HG03558 (cell line): ENCODE results near the gene UBL3.

ENCODE experiments used
- ATAC-seq: cut with Tn5 transposase; IDR thresholded peaks from one replicate; pipeline ENCODE4 v1.9.1; 2021; ENCODE audit warnings: moderate number of reproducible peaks; ENCODE audit not compliant: unreplicated experiment; ENCODE audit errors: extremely low read depth

Gene UBL3

DNA sequence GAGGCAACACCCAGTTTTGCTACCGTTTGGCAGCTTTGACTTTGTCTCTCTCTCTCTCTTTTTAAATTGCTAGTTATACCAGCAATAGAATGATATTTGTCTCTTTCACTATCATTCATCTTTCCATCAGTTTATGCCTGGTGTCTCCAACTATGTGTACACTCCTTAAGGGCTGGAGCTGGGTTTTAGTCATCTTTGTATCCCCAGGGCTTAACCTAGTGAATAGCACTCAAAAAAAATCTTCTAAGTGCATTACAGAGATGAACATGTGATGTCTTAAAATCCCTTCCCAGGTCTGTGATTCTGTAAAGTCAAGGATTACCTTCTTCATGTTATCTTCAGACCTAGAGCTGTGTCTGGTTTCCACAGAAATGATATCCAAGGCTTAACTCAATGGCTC is 7.8 kb upstream of the UBL3 start:
- no peak for ATAC-seq

- no peak for ATAC-seq
Observed at GRCh38 chr13:29857085-29857484, 6.7 kb upstream of the UBL3 start.

DNA sequence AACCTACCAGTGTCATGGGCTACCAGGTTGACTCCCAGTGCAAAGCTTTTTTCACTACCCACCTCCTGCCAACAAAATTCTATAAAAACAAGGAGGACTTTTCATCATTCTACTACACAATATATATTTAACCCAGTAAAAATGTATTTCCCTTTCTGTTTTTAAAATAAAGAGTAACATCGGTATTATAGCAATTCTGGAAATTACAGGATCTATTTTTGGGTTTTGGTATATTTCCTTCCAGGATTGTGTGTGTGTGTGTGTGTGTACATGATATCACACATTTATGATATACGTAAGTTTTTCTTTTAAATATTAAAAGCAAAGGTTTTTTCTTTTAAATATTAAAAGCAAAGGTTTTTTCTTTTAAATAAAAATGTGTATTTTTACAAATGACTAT is 6.0 kb upstream of the UBL3 start:
- no peak for ATAC-seq

- ATAC-seq, result no peak
Observed at GRCh38 chr13:29855784-29856183, 5.4 kb upstream of the UBL3 start.

DNA sequence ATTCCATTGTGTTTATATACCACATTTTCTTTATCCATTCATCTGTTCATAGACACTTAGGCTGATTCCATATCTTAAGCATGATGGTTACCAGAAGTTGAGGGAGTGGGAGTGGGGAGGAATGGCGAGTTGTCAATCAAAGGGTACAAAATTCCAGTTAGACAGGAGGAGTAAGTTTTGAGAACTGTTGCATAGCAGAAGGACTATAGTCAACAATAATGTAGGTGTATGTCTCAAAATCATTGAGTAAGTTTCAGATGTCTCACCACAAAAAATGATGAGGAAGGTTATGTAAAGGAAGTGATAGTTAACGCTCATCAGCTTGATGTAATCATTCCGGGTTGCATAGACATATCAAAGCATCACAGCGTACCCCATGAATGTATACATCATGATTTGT is 4.6 kb upstream of the UBL3 start:
- no peak for ATAC-seq

- no peak for ATAC-seq
Observed at GRCh38 chr13:29853131-29853530, 2.7 kb upstream of the UBL3 start.

GRCh38 chr13:29852472-29853054 is 2.1 kb upstream of the UBL3 start:
- no peak for ATAC-seq

DNA sequence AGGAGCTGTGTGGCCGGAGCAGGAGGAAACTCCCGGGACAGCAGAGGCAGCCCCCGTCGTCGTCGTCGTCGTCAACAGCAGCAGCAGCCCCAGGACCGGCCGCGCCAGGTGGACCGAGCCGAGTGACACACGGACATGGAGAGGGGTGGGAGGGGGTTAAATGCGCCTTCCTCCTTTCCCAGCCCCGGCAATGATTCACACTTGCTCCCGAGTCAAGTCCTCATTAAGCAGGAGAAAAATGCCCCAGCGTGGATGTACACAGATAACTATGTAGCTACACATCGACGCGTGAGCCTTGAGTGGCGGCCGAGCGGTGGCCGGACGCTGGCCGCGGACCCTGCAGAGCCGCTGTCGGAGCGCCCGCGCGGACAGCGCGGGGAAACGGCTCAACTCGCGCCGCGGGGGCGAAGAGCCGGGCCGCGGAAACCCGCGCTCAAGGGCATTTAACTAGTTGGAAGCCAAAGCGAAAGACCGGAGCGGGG is 645 bp downstream of the UBL3 start:
- ATAC-seq, result peak; percentile 9

GRCh38 chr13:29849071-29849631 is 1.3 kb downstream of the UBL3 start:
- no peak for ATAC-seq

GRCh38 chr13:29847501-29847983 is 2.9 kb downstream of the UBL3 start:
- no peak for ATAC-seq

DNA sequence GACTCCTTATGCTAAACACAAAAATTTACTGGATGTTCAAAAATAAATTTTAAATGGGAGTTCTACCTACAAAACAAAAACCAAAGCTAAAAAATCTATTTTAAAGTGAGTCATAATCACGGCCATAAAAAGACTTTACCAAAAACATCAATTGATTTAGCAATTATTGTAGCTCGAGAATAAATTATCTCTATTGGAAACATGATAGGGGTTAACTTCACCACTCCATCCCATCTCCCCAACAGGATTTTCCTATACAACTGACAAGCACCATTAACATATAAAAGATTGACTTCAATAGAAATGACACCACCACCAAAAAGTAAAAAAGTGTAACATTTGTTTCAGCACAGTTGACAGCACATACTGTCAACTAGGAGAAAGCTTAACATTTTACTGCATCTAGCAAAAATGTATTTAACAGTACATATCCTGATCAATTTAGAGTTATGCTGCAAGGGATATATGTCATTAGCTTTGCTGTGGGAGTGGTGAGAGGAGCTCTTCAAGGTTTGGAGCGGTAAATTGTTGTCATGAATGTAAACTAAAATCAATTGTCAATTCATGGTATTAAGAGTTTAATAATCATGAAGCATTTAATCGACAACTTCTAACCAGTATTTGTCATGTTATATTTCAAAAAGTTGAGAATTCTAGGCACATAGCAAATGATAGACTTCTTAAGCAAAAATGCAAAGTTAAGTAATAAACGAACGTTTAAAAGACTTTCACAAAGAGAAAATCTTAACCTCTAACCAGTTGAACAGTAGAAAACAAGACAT is 3.8 kb downstream of the UBL3 start:
- no peak for ATAC-seq

DNA sequence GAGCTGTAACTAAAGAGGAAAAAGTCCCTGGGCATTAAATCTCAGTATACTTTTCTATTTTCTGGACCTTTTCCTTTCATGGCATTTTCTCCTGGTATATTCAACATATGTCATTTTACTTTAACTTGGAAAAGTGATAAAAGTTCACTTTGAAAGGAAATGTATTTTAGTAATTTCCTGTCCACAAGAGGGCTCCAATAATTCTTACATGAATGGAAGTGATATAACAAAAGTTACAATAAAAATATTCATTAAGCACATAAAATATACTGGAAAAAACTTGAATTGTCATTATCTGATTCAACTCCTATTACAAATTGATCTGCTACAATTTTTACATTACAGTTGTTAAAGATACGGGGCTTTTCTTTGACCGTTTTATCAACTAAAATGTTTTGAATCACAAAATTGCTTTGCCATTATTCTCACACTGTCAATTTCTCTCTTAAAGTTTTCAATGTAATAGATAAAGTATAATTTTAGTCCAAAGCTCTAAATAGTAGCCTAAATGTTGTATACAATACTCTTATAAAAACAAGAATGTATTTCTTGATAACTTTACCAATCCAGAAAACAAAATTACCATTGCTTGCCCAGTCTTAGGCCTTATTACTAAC is 4.9 kb downstream of the UBL3 start:
- no peak for ATAC-seq

DNA sequence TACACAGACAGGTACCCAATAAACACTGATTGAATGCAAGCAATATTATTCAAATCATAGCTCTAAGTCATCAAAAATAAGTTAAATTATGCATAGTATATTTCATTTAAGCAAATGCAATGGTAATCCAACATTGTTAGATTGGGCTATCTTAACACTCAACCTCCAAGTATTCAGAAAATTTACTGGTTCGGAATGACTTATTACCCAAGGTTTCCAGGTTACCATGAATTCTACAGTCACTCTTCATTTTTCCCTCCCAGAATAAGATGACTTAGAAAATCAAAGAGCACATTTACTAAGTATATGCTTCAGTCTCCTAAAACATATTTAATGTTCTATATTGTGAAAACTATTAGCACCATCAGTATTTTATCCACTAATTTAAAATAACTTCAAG is 6.0 kb downstream of the UBL3 start:
- no peak for ATAC-seq

DNA sequence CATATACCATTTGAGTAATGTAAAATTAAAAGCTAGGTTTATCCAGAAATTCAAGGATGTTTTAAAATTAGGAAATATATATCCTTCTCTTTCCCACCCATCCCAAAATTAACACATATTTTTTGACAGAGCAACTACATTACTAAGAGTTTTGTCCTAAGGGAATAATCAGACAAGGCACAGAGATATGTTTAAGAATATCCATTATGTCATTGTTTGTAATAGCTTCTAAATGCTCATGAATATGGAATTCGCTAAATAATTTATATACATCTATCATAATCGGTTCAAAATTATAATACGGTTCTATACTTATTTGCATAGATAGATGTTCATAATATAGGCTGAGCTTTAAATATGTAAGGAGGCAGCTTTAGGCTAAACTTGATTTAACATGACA is 9.8 kb downstream of the UBL3 start:
- no peak for ATAC-seq

DNA sequence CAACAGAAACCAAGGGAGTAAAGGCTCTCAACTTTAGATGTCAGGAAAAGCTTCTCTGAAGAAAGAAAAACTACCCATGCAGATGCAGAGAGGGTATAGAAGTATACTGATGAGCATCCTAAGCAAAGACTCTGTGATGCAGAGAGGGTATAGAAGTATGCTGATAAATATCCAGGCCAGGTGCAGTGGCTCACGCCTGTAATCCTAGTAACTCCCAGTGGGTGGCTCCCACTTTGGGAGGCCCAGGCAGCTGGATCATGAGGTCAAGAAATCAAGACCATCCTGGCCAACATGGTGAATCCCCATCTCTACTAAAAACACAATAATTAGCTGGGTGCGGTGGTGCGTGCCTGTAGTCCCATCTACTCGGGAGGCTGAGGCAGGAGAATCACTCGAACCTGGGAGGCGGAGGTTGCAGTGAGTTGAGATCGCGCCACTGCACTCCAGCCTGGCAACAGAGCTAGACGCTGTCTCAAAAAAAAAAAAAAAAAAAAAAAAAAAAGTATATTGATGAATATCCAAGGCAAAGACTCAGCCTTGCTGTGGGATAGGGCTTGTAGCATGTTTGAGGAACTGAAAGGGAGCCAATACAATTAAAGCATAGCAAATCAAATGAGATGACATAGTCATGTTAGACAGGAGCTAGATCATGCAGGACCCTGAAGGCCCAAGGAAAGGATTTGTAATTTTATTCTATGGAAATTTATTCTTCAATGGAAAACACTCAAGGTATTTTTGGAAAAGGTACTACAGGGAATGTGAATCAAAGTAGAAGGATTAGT is 14.9 kb downstream of the UBL3 start:
- no peak for ATAC-seq

DNA sequence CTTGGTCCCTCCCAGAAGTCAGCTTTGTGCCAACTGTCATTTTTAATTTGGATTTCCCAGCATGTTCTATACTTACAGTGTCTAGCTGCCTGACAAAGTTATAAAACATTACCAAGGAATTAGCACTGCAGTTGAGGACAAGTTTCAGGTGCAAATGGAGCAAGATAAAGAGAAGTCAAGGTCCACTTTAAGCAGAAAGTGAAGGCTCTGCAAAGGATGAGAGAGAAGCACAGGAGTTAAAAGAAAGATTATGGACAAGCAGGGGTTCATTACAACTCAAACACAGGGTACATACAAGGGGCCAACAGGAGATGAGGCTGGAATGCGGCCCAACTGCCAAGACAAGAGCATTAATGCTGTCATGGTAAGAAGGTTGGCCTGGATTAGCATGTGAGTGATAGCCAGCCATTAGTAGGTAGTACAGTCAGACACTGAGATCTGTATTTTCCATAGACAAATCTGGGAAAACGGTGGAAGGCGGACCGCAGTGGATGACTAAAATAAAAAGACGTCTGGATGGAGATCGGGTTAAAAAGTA is 17.6 kb downstream of the UBL3 start:
- ATAC-seq, result no peak

- no peak for ATAC-seq
Observed at GRCh38 chr13:29830000-29830399, 20.4 kb downstream of the UBL3 start.

GRCh38 chr13:29819143-29819542 is 31.3 kb downstream of the UBL3 start:
- ATAC-seq, result no peak

DNA sequence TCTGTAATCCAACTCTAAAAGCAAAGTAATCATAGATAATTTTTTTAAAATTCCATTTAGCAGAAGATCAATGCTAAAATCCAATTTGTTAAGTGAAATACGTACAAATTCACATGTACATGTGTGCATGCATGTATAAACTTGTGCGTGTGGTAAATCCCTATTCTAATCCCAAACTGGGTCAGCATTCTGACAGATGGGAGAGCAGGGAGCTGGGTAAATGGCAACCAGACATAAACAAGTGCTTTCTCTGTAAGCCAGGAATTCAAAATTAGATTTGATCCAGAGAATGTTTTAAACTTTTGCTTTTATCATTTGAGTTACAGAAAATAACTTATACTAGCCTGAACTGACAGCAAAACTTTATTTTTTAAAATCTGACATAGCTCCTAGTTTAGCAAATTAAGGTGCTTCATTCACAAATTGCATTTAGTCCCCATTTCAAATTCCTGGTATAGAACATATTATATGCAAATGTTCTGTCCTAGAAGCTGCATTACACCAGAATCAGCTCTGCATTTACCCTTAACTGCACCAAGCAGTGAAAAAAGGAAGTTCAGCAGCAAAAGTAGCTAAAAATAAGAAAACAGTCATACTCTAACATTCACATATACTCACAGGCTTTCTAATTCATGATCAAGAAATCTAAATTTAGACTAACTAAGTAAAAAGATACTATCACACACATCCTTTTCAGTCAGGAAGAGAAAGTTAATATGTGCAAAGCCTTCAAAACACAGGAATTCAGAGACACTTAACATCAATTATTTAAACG is 32.6 kb downstream of the UBL3 start:
- ATAC-seq, result peak; percentile 90
